Mesodermal cell (in vitro differentiated cells): ENCODE measurements around the gene CSH1.
"Not testable (repeated sequence)": the region's sequence is repeated elsewhere in the genome, so short reads cannot be mapped to it uniquely, and the experiment has no call there.

Source experiments
- H3K27ac ChIP-seq: 2 replicates; pipeline ENCODE4 v1.7.0; 2013; ENCODE audit warnings: mild to moderate bottlenecking, low read depth, low read length, moderate library complexity; ENCODE audit not compliant: severe bottlenecking
- H3K36me3 ChIP-seq: 2 replicates; pipeline ENCODE4 v1.7.1; 2013; ENCODE audit warnings: mild to moderate bottlenecking, low read length, moderate library complexity; ENCODE audit not compliant: control insufficient read depth, insufficient read depth
- H3K4me1 ChIP-seq: one replicate; pipeline ENCODE4 v1.7.1; 2013; ENCODE audit warnings: mild to moderate bottlenecking, low read length; ENCODE audit not compliant: insufficient read depth, control insufficient read depth, poor library complexity, severe bottlenecking
- H3K4me3 ChIP-seq: 2 replicates; pipeline ENCODE4 v1.7.0; 2013; ENCODE audit warnings: low read length, control low read depth, mild to moderate bottlenecking; ENCODE audit not compliant: insufficient read depth, poor library complexity, severe bottlenecking; ENCODE audit errors: extremely low read depth
- H3K9me3 ChIP-seq: 2 replicates; pipeline ENCODE4 v1.7.1; 2013; ENCODE audit warnings: mild to moderate bottlenecking, low read length, moderate library complexity; ENCODE audit not compliant: control insufficient read depth
- WGBS, 2 experiments: methylation state at CpG; one replicate each; pipeline ENCODE4 v1.1.5; 2013; ENCODE audit warnings: missing lambda C conversion rate in 2 of 2; ENCODE audit not compliant: insufficient coverage in 2 of 2; 5-methylcytosine and 5-hydroxymethylcytosine counted together

The CSH1 gene

GRCh38 chr17:63880706-63881105 lies 15.7 kb downstream of the CSH1 start:
- 89 to 94% methylated on average over 10 of the region's 12 CpGs for WGBS, 2 experiments
- Histone ChIP-seq H3K36me3 (no peaks in the 10 kb centered on the region), H3K4me3 (no peak overlapping the region), H3K27ac (no peak overlapping the region), H3K9me3 (no peaks in the 10 kb centered on the region), H3K4me1 (no peaks in the 10 kb centered on the region)

- H3K4me1 ChIP-seq, H3K27ac ChIP-seq, H3K4me3 ChIP-seq, H3K36me3 ChIP-seq, H3K9me3 ChIP-seq: not testable (repeated sequence)
- WGBS, 2 experiments = 90 to 92% methylated on average over 7 to 9 of the region's 9 CpGs
Measured at GRCh38 chr17:63878413-63878812, 18.0 kb downstream of the CSH1 start.

GRCh38 chr17:63874693-63875092 lies 21.7 kb downstream of the CSH1 start:
- H3K4me1 ChIP-seq, H3K9me3 ChIP-seq, H3K36me3 ChIP-seq, H3K27ac ChIP-seq, H3K4me3 ChIP-seq: not testable (repeated sequence)
- 90 to 97% methylated on average over 3 to 4 of the region's 6 CpGs for WGBS, 2 experiments

- not testable (repeated sequence) for H3K4me1 ChIP-seq
Measured at GRCh38 chr17:63874061-63874626, 22.2 kb downstream of the CSH1 start.

GRCh38 chr17:63873577-63873976 lies 22.8 kb downstream of the CSH1 start, which contains the start of gene CSH2:
TSS of gene CSH2 (minus strand) at chr17:63873677. CDS start at chr17:63873614, 63 bp downstream.
- not testable (repeated sequence) for H3K4me3 ChIP-seq, H3K36me3 ChIP-seq, H3K9me3 ChIP-seq, H3K4me1 ChIP-seq, H3K27ac ChIP-seq
- WGBS, 2 experiments = no CpG with 5 or more reads among the region's 7 CpGs

More at GRCh38 chr17:63874061-63874626, 22.2 kb downstream of the CSH1 start:
- H3K4me3 ChIP-seq, H3K36me3 ChIP-seq, H3K27ac ChIP-seq, H3K9me3 ChIP-seq: not testable (repeated sequence)
- 73 to 87% methylated on average over 3 to 4 of the region's 8 CpGs for WGBS, 2 experiments

- not testable (repeated sequence) for H3K9me3 ChIP-seq, H3K36me3 ChIP-seq, H3K27ac ChIP-seq, H3K4me1 ChIP-seq, H3K4me3 ChIP-seq
- WGBS, 2 experiments = 88% methylated on average over 3 of the region's 15 CpGs; no CpG with 5 or more reads in 1 of the 2 experiments
Measured at GRCh38 chr17:63871646-63872365, 24.6 kb downstream of the CSH1 start.

GRCh38 chr17:63870292-63870665 lies 26.1 kb downstream of the CSH1 start:
- H3K9me3 ChIP-seq, H3K4me1 ChIP-seq: not testable (repeated sequence)
- WGBS, 2 experiments = no CpG with 5 or more reads among the region's 4 CpGs

GRCh38 chr17:63869491-63870291 lies 26.7 kb downstream of the CSH1 start:
- peak overlapping the region; percentile 67 for H3K27ac ChIP-seq
- WGBS, 2 experiments = 78 to 100% methylated on average over 1 to 5 of the region's 9 CpGs
- H3K4me3 ChIP-seq, H3K36me3 ChIP-seq, H3K9me3 ChIP-seq, H3K4me1 ChIP-seq: not testable (repeated sequence)

More at GRCh38 chr17:63870292-63870665, 26.1 kb downstream of the CSH1 start:
- not testable (repeated sequence) for H3K4me3 ChIP-seq, H3K36me3 ChIP-seq, H3K27ac ChIP-seq

GRCh38 chr17:63866625-63867024 lies 29.7 kb downstream of the CSH1 start:
- H3K9me3 ChIP-seq, H3K27ac ChIP-seq, H3K4me1 ChIP-seq, H3K4me3 ChIP-seq, H3K36me3 ChIP-seq: not testable (repeated sequence)
- WGBS, 2 experiments = 63 to 71% methylated on average over 1 to 2 of the region's 7 CpGs

- WGBS, 2 experiments = 80 to 94% methylated on average over 3 of the region's 3 CpGs
- Histone ChIP-seq H3K4me3 (no peak overlapping the region), H3K36me3 (no peaks in the 10 kb centered on the region), H3K9me3 (no peaks in the 10 kb centered on the region), H3K27ac (no peak overlapping the region), H3K4me1 (no peaks in the 10 kb centered on the region)
Measured at GRCh38 chr17:63859257-63859656, 37.1 kb downstream of the CSH1 start.

GRCh38 chr17:63856425-63856824 lies 39.9 kb downstream of the CSH1 start:
- 88 to 98% methylated on average over 6 to 7 of the region's 8 CpGs for WGBS, 2 experiments

More at GRCh38 chr17:63856425-63856824, 39.9 kb downstream of the CSH1 start:
- not testable (repeated sequence) for H3K4me1 ChIP-seq, H3K36me3 ChIP-seq, H3K9me3 ChIP-seq, H3K4me3 ChIP-seq, H3K27ac ChIP-seq
